C4-2B (cell line): Measurements from ENCODE around the gene DRG1.

Experiments
- H3K27ac ChIP-seq: fragments of 450-650 bp; 2 replicates; pipeline ENCODE4 v1.5.1; 2017
- ZFX ChIP-seq: fragments of 450-650 bp; IDR thresholded peaks from 2 replicates; pipeline ENCODE4 v1.6.1; 2017
- TF ChIP-seq, protein P1 (sequence below): fragments of 450-650 bp; conservative IDR thresholded peaks from 2 replicates; pipeline ENCODE4 v1.5.1; 2017; ENCODE audit warnings: mild to moderate bottlenecking

DRG1 gene

GRCh38 chr22:31425331-31426050, 26.1 kb downstream of the DRG1 start:
- TF ChIP-seq, protein P1, sequence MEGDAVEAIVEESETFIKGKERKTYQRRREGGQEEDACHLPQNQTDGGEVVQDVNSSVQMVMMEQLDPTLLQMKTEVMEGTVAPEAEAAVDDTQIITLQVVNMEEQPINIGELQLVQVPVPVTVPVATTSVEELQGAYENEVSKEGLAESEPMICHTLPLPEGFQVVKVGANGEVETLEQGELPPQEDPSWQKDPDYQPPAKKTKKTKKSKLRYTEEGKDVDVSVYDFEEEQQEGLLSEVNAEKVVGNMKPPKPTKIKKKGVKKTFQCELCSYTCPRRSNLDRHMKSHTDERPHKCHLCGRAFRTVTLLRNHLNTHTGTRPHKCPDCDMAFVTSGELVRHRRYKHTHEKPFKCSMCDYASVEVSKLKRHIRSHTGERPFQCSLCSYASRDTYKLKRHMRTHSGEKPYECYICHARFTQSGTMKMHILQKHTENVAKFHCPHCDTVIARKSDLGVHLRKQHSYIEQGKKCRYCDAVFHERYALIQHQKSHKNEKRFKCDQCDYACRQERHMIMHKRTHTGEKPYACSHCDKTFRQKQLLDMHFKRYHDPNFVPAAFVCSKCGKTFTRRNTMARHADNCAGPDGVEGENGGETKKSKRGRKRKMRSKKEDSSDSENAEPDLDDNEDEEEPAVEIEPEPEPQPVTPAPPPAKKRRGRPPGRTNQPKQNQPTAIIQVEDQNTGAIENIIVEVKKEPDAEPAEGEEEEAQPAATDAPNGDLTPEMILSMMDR: no peak
- TF ChIP-seq ZFX: no peak
- no peak overlapping the region for H3K27ac ChIP-seq

- no peak overlapping the region for H3K27ac ChIP-seq
- TF ChIP-seq, protein P1: no peak
- TF ChIP-seq ZFX: no peak
Measured at GRCh38 chr22:31431950-31432349, 32.5 kb downstream of the DRG1 start.

DNA sequence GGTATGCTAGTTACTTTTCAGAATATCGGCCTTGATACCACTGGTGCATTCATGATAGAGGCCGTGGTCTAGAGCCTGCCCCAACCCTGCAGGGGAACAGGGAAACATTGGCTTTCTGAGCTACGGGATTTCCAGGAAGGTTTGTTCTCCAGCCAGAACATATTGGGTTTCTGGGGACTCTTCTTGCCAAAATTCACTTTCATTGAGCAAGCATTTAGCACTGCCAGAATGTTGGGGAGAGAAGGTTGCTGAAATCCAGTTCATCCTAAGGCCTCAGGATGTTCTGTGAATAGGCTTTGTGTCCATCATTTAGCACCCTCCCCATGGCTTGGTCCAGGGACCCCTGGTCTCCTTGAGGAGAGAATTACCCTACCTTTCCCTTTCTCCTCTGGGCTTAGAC, 36.7 kb downstream of the DRG1 start:
- no peak overlapping the region for H3K27ac ChIP-seq
- no peak for TF ChIP-seq ZFX
- TF ChIP-seq, protein P1: no peak

- H3K27ac ChIP-seq: no peak overlapping the region
- TF ChIP-seq, protein P1: no peak
- no peak for TF ChIP-seq ZFX
Measured at GRCh38 chr22:31439808-31440207, 40.4 kb downstream of the DRG1 start.

DNA sequence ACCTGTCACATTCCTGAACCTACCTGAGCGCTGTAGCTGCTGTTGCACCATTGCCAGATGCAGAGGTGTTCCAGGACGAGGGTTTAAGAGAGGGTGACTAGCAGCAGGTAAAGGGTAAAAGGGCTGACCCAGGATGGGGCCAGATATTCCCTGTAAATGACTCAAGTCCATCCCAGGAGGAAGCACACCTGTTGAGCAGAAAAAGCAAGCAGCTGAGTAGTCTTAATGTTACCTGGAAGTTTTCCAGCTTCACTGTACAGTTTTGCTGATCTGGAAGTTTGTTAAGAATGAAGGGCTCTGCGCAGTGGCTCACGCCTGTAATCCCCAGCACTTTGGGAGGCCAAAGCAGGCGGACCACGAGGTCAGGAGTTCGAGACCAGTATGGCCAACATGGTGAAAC, 41.3 kb downstream of the DRG1 start:
- TF ChIP-seq, protein P1: no peak
- TF ChIP-seq ZFX: no peak
- no peak overlapping the region for H3K27ac ChIP-seq

DNA sequence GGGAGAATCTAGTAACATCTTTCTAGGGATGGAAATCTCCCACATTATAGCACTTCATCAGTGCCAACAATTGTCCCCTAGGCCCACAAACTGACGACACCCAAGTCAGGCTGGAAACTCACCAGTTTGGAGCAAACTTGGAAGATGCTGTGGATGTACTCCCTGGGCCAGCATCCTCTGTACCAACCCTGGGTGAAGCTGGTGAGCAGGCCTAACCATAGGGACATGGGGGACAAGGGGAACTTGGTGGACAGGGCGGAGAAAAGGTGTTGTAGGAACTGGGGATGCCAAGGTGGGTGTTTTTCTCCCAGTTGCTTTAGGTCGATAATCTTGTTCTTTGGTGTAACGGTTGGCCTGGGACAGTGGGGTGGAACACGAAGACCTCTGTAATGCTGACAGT, 42.2 kb downstream of the DRG1 start:
- H3K27ac ChIP-seq: no peak overlapping the region
- no peak for TF ChIP-seq ZFX
- TF ChIP-seq, protein P1: no peak

DNA sequence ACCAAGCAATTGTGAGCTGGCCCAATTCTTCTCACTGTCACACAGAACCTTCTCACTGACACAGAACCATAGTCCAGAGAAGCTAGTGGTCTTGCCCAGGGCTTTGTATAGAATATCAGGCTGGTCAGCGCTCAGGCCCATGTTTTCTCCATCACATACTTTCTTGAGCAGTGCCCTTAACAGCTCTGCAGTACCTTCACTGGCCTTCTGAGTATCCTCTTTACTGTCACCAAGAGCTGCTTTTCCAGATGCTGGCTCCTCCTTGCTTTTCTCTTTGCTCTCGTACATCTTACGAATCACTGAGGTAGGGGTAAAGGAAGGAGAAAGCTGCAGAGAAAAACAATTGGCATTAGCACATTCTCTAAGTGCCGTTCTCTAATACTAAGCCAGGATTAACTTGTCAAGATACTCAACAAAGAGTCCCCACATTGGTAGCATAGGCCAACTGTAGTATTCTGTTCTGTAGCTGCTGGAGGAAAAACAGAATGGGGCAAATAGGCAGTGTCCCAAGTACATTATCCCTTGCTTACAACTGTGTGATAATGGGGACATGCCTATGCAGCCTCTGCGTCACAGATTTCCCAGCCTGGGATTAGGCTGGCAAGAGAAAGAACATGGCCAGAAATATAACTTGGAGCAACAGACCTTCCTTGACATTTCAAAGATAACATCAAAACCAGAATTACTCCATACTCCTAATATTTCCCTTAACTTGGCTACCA, 43.5 kb downstream of the DRG1 start:
- TF ChIP-seq, protein P1: no peak
- TF ChIP-seq ZFX: no peak
- H3K27ac ChIP-seq: no peak overlapping the region
